IPS-18a (cell line): ENCODE data around the gene DYRK1A.

Experiments
- H3K27ac ChIP-seq: one replicate; pipeline ENCODE4 v1.5.1; 2013; ENCODE audit warnings: low read length
- H3K27me3 ChIP-seq: one replicate; pipeline ENCODE4 v1.6.1; 2013; ENCODE audit warnings: mild to moderate bottlenecking, low read length; ENCODE audit not compliant: control insufficient read depth, insufficient read depth
- H3K36me3 ChIP-seq: one replicate; pipeline ENCODE4 v1.6.1; 2013; ENCODE audit warnings: low read depth, low read length; ENCODE audit not compliant: control insufficient read depth
- H3K4me1 ChIP-seq: one replicate; pipeline ENCODE4 v1.6.1; 2013; ENCODE audit warnings: low read depth, low read length; ENCODE audit not compliant: control insufficient read depth
- H3K4me3 ChIP-seq: one replicate; pipeline ENCODE4 v1.5.1; 2013; ENCODE audit warnings: low read length
- H3K9ac ChIP-seq: one replicate; pipeline ENCODE4 v1.6.1; 2013; ENCODE audit warnings: mild to moderate bottlenecking, low read length, moderate library complexity
- H3K9me3 ChIP-seq: one replicate; pipeline ENCODE4 v1.6.1; 2013; ENCODE audit warnings: low read depth, low read length; ENCODE audit not compliant: control insufficient read depth

DYRK1A gene

GRCh38 chr21:37458669-37459276 lies 92.2 kb downstream of the DYRK1A start:
- Histone ChIP-seq H3K36me3 (no peaks in the 10 kb centered on the region), H3K9me3 (no peaks in the 10 kb centered on the region), H3K4me3 (no peak overlapping the region), H3K27me3 (no peaks in the 10 kb centered on the region), H3K9ac (no peak overlapping the region), H3K4me1 (peaks cover 57% of the 10 kb centered on the region), H3K27ac (no peak overlapping the region)

- peaks cover 55% of the 10 kb centered on the region for H3K4me1 ChIP-seq
- no peak overlapping the region for H3K27ac ChIP-seq
- no peaks in the 10 kb centered on the region for H3K27me3 ChIP-seq
- H3K4me3 ChIP-seq: no peak overlapping the region
- no peaks in the 10 kb centered on the region for H3K9me3 ChIP-seq
- no peaks in the 10 kb centered on the region for H3K36me3 ChIP-seq
- H3K9ac ChIP-seq: no peak overlapping the region
Observed at GRCh38 chr21:37459575-37459974, 93.0 kb downstream of the DYRK1A start.

GRCh38 chr21:37460196-37460595 lies 93.6 kb downstream of the DYRK1A start:
- Histone ChIP-seq H3K4me3 (no peak overlapping the region), H3K4me1 (peaks cover 49% of the 10 kb centered on the region), H3K27ac (no peak overlapping the region), H3K36me3 (no peaks in the 10 kb centered on the region), H3K9ac (no peak overlapping the region), H3K27me3 (no peaks in the 10 kb centered on the region), H3K9me3 (no peaks in the 10 kb centered on the region)

- H3K9ac ChIP-seq: no peak overlapping the region
- H3K27me3 ChIP-seq: no peaks in the 10 kb centered on the region
- H3K4me1 ChIP-seq: peaks cover 45% of the 10 kb centered on the region
- no peak overlapping the region for H3K4me3 ChIP-seq
- no peaks in the 10 kb centered on the region for H3K36me3 ChIP-seq
- no peaks in the 10 kb centered on the region for H3K9me3 ChIP-seq
- H3K27ac ChIP-seq: no peak overlapping the region
Observed at GRCh38 chr21:37461479-37461878, 94.9 kb downstream of the DYRK1A start.

- Histone ChIP-seq H3K36me3 (no peaks in the 10 kb centered on the region), H3K4me1 (peaks cover 45% of the 10 kb centered on the region), H3K27ac (peak overlapping the region; percentile 2), H3K4me3 (no peak overlapping the region), H3K27me3 (no peaks in the 10 kb centered on the region), H3K9ac (no peak overlapping the region), H3K9me3 (no peaks in the 10 kb centered on the region)
Observed at GRCh38 chr21:37462087-37462861, 95.7 kb downstream of the DYRK1A start.

- Histone ChIP-seq H3K4me1 (peaks cover 44% of the 10 kb centered on the region), H3K27me3 (no peaks in the 10 kb centered on the region), H3K27ac (no peak overlapping the region), H3K9ac (no peak overlapping the region), H3K36me3 (no peaks in the 10 kb centered on the region), H3K4me3 (no peak overlapping the region), H3K9me3 (no peaks in the 10 kb centered on the region)
Observed at GRCh38 chr21:37463083-37463801, 96.7 kb downstream of the DYRK1A start.

- Histone ChIP-seq H3K27me3 (no peaks in the 10 kb centered on the region), H3K4me1 (peaks cover 15% of the 10 kb centered on the region), H3K4me3 (no peak overlapping the region), H3K36me3 (peaks cover 3% of the 10 kb centered on the region), H3K27ac (no peak overlapping the region), H3K9ac (no peak overlapping the region), H3K9me3 (no peaks in the 10 kb centered on the region)
Observed at GRCh38 chr21:37467082-37467481, 100.5 kb downstream of the DYRK1A start.

GRCh38 chr21:37468909-37469308 lies 102.3 kb downstream of the DYRK1A start:
- Histone ChIP-seq H3K4me3 (no peak overlapping the region), H3K4me1 (no peaks in the 10 kb centered on the region), H3K36me3 (peaks cover 17% of the 10 kb centered on the region), H3K27me3 (no peaks in the 10 kb centered on the region), H3K9me3 (no peaks in the 10 kb centered on the region), H3K27ac (no peak overlapping the region), H3K9ac (no peak overlapping the region)

- Histone ChIP-seq H3K9me3 (no peaks in the 10 kb centered on the region), H3K4me1 (no peaks in the 10 kb centered on the region), H3K9ac (no peak overlapping the region), H3K36me3 (peaks cover 17% of the 10 kb centered on the region), H3K4me3 (no peak overlapping the region), H3K27me3 (no peaks in the 10 kb centered on the region), H3K27ac (no peak overlapping the region)
Observed at GRCh38 chr21:37469441-37469840, 102.9 kb downstream of the DYRK1A start.

GRCh38 chr21:37472581-37472980 lies 106.0 kb downstream of the DYRK1A start:
- Histone ChIP-seq H3K9ac (no peak overlapping the region), H3K9me3 (no peaks in the 10 kb centered on the region), H3K4me3 (no peak overlapping the region), H3K4me1 (peaks cover 6% of the 10 kb centered on the region), H3K27me3 (no peaks in the 10 kb centered on the region), H3K36me3 (peaks cover 20% of the 10 kb centered on the region), H3K27ac (no peak overlapping the region)

- H3K36me3 ChIP-seq: peaks cover 20% of the 10 kb centered on the region
Observed at GRCh38 chr21:37473491-37473890, 106.9 kb downstream of the DYRK1A start.

More at GRCh38 chr21:37473491-37473890, 106.9 kb downstream of the DYRK1A start:
- Histone ChIP-seq H3K27me3 (no peaks in the 10 kb centered on the region), H3K9me3 (no peaks in the 10 kb centered on the region), H3K4me3 (no peak overlapping the region), H3K9ac (no peak overlapping the region), H3K4me1 (peaks cover 6% of the 10 kb centered on the region), H3K27ac (no peak overlapping the region)
